NCI-H1092 (cell line): ENCODE measurements around the gene ENO1.
"Not testable (repeated sequence)": the region's sequence is repeated elsewhere in the genome, so short reads cannot be mapped to it uniquely, and the experiment has no call there.

Experiments
- DNase-seq: peaks from one replicate; lab custom pipeline; 2025; lab: John Stamatoyannopoulos, UW

Gene ENO1

GRCh38 chr1:8896775-8897174 lies 18.3 kb upstream of the ENO1 start:
- not testable (repeated sequence) for DNase-seq

GRCh38 chr1:8892026-8892425 lies 13.5 kb upstream of the ENO1 start:
- no peak for DNase-seq

DNA sequence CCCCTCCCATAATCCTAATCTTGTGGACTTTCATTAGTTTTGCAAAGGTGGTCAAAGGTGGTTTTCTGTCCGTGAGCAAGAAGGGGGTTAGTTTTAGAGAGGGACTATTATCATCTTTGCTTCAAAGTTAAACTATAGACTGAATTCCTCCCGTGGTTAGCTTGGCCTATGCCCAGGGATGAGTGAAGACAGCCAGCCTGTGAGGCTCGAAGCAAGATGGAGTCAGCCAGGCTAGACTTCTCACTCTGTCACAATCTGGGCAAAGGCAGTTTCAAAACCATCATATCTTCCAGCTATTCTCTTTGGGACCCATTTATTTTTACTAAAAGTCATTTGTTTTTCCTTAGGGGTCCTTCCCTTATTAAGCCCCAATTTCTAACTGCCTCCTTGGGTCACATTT lies 12.9 kb upstream of the ENO1 start:
- DNase-seq = no peak

- DNase-seq = peak; percentile 18
Observed at GRCh38 chr1:8889925-8890785, 11.7 kb upstream of the ENO1 start.

- no peak for DNase-seq
Observed at GRCh38 chr1:8889103-8889846, 10.8 kb upstream of the ENO1 start.

GRCh38 chr1:8886589-8886988 lies 8.1 kb upstream of the ENO1 start:
- no peak for DNase-seq

- DNase-seq = not testable (repeated sequence)
Observed at GRCh38 chr1:8886031-8886524, 7.6 kb upstream of the ENO1 start.

- DNase-seq = not testable (repeated sequence)
Observed at GRCh38 chr1:8884105-8884504, 5.6 kb upstream of the ENO1 start.

DNA sequence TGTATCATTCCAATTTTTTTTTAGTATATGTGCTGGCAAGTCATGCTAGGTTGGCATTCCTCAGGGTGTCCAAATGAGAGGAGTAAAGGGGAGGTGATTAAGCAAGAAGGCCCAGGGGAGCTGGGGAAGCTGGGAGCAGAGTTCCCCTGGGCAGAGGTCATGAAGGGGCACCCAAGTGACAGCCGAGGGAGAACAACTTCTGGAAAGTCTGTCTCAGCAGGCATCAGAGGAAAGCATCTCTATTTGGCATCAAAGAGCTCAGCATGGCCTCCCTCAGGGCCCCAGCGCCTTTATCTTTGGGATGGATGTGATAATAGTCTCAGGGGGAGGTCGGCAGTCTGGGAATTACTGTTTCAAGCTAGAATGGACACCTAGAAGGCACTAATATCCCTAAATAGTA lies 5.0 kb upstream of the ENO1 start:
- no peak for DNase-seq

DNA sequence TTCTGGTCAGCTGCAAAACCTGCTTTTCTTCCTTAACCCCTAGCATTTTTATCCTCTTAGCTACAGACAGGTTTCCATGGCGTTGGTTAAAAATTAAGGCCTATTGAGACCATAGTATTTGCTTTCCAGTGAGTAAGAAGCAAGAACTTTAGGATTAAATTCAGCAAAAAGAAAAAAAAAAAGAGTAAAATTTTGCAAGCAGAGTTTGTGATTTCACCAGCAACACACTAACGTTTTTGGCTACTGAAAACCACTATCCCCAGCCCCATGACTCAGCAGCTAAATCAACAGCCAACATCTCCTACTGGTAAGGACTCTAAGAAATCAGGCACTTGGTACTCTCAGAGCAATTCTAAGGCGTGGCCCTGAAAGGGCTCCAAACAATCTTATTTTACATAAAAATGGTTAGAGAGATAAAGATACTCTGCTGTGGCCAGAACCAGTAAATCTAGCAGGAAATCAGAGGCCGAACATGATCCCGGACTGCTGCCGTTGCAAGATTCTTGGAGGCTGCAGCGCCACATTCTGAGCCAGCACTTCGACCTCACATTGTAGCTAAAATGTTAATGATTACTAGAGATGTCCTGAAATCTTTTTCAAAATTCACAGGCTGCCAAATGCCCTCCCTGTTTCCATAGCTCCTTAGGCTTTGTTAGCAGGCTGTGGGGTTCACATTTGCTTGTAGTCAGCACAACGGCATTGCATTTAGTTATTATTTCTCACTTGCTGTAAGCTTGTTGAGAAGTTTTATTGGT lies 1.6 kb upstream of the ENO1 start:
- DNase-seq = no peak

DNA sequence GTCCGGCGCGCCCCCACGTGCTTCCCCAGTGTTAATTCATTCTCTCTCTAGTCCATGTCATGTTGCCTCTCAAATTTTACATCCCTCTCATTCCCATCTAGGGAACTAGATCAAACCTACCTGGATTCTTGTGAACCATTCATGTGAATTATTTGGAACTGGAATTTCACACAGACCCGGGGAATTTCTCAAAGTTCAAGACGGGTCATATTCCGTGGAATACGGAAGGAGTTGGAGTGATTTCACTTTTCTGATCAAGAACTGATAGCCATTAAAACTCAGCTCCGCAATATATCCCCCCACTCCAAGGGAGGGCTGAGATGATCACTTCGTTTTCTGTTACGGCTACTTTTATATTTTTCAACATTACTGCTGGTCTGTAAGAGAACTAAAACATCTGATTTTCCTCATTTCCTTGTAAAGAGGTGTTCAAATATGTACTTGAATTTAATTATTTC lies 1.0 kb upstream of the ENO1 start:
- DNase-seq = no peak

- DNase-seq = peak; percentile 96
Observed at GRCh38 chr1:8878698-8879463, 395 bp upstream of the ENO1 start.

DNA sequence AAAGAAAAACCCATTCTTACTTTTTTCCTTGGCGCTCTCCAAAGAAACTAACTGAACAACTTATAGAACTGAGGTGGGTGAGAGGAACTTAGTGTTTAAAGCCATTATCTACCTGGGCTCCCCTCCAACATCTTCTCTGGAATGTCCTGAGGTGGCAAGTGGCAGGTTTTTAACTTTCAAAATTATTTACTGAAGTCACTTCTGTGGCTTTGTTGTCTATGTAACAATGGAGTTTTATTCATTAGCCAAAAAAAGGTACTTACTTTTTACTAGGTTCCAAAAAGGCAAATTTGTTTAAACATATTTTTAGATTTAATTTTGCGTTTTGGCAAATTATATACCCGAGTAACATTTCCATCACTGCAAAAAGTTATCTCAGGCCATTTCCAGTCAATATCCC lies 2.4 kb downstream of the ENO1 start:
- no peak for DNase-seq

- DNase-seq = no peak
Observed at GRCh38 chr1:8875216-8875861, 3.1 kb downstream of the ENO1 start.

DNA sequence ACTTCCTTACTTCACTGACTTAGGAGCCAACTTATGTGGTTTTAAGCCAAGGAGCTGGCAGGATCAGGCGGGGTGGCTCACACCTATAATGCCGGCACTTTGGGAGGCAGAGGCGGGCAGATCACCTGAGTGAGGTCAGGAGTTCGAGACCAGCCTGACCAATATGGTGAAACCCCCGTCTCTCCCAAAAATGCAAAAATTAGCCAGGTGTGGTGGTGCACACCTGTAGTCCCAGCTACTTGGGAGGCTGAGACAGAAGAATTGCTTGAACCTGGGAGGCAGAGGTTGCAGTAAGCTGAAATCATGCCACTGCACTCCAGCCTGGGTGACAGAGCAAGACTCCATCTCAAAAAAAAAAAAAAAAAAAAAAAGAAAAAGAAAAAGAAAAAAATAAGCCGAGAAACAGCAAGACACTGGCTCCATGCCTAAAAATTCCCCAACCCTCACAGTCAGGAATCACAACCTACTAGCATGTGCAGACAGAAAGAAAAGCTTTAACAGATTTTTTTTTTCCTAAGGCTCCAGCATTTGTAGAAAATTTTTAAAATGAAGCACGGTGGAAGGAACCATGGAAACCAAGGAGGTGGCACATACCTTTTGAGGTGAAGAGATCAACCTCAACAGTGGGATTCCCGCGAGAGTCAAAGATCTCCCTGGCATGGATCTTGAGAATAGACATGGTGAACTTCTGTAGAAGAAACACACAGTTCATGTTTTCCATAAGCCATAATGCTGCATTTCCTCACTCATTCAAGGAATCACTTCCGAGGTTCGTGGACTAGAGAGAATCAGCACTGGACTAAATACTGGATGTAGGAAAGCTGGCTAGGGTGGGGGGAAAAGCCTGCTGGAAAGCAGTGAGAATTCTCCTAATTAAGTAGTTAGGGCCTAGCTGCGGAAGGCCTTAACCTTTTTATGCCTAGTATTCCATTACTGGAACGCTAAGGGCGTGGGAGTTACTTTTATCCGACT lies 4.0 kb downstream of the ENO1 start:
- no peak for DNase-seq

GRCh38 chr1:8873506-8874229 lies 4.8 kb downstream of the ENO1 start:
- DNase-seq = no peak

DNA sequence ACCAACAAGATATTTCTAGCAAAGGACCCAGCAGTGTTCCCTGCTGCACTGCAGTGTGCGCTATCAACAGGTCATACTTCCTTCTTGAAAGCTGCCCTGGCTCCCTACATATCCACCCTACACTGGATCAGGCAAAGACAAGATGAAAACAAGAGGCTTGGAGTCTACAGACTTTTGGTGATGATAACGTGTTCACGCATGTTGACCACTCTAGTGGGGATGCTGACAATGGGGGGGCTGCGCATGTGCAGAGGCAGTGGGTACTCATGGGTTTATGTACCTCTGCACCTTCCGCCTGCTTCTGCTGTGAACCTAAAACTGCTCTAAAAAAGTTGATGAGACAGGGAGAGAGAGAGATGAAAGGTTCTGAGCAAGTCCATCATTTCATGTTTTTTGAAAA lies 5.5 kb downstream of the ENO1 start:
- no peak for DNase-seq

DNA sequence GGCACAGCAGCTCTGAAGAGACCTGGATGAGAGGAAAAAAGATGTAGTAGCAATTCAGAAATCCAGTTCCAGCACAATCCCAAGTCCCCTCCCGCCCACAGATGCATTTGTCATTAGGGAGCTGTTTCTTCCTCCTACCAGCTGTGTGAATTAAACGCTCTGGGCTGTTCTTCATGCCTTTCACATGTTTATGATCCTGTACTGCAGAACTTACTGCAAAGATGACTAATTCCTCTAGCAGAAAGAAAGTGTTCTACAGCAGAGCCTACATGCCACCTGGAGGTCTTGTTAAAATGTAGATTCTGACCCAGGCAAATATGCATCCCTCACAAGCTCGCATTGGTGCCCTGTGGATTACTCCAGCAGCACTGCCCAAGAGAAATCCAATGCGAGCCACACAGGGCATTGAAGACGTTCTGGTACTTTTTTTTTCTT lies 6.5 kb downstream of the ENO1 start:
- no peak for DNase-seq

DNA sequence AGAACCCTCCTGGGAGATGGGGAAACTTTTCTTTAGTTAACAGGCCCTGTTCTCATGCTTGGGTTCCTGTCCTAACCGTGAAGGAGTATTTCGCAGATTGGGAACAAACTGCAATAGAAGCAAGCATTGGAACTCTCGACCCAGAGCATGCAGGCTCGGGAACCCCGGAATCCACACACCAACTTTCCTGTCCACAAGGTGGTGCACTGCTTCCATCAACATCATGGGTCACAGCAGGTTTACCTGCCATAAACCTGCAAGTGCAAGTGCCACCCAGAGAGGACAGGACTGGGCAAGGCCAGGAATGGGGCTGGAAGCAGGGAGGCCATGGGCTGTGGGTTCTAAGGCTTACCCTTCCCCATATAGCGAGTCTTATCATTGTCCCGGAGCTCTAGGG lies 6.9 kb downstream of the ENO1 start:
- no peak for DNase-seq
